ENCODE data around the gene AKT2. TPM values are rescaled to one million over a fixed set of nuclear protein-coding genes. Genes with fewer than 3 reads are reported as not detected.

The AKT2 gene
- total RNA-seq, 1 donor from 2014 or later: 127 TPM

DNA sequence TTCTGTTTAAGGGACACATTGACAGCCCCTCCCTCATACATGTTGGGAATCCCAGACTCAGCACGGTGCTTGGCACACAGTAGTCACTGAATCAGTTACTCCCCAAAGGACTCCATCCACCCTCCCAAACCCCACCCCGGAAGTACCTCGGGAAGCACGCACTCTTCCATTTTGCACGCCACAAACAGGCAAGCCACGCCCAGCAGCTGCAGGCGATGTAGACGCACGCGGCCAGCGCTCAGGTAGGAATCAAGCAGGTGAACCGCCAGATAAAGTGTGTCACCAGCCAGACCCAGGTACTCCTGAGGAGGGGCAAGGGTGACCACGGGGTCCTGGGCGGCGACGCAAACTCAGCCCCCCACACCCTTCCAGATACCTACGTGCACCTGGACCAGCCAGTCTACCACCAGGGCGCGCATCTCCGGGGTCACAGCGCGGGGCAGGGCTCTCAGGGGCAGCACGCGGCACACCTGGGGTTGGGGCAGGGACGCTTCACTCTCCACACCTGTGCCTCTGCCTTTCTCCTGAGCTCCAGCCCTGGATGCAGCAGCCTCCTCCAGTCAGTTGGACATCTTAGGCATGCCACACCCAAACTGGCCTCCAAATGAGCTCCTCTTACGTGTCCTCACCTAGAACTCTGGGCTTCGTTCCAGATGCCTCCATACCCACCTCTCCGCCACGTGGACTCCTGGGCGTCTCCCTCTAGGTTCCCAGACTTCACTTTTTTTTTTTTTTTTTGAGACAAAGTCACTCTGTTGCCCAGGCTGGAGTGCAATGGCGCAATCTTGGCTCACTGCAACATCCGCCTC, 60.6 kb downstream of the AKT2 start:
- peaks cover 27% of the 10 kb centered on the region for H3K4me1 ChIP-seq (ENCODE audit: insufficient read depth, low read length)
- Mint-ChIP-seq H3K4me3 (ENCODE audit: unreplicated experiment) (no peak overlapping the region), H3K27ac (ENCODE audit: unreplicated experiment) (no peak overlapping the region), H3K9me3 (ENCODE audit: unreplicated experiment) (peaks cover 3% of the 10 kb centered on the region), H3K27me3 (ENCODE audit: low read depth, unreplicated experiment) (peaks cover 15% of the 10 kb centered on the region), H3K36me3 (ENCODE audit: low read depth, unreplicated experiment) (no peaks in the 10 kb centered on the region), H3K4me1 (ENCODE audit: low read depth, unreplicated experiment) (peaks cover 14% of the 10 kb centered on the region)
- DNase-seq (ENCODE audit: low read depth): no peak
- H4K20me1 ChIP-seq (ENCODE audit: insufficient read depth, low read length): no peaks in the 10 kb centered on the region
- FAIRE-seq: no peak
- H2AFZ ChIP-seq (ENCODE audit: low read depth, low read length): no peak overlapping the region
- no peak overlapping the region for H3K4me2 ChIP-seq (ENCODE audit: low read length)
- H3K79me2 ChIP-seq (ENCODE audit: insufficient read depth, low read length): no peaks in the 10 kb centered on the region
- no peak overlapping the region for H3K4me3 ChIP-seq (ENCODE audit: insufficient read depth, low read depth, low read length)
- H3K27ac ChIP-seq (ENCODE audit: low read depth, low read length): no peak overlapping the region
- H3K36me3 ChIP-seq (ENCODE audit: insufficient read depth, low read length): no peaks in the 10 kb centered on the region
- H3K27me3 ChIP-seq (ENCODE audit: insufficient read depth, low read length): peaks cover 4% of the 10 kb centered on the region
- no peaks in the 10 kb centered on the region for H3K9me3 ChIP-seq (ENCODE audit: insufficient read depth, low read depth, low read length)
- H3K9ac ChIP-seq (ENCODE audit: low read length): no peak overlapping the region
- TF ChIP-seq, protein P1, sequence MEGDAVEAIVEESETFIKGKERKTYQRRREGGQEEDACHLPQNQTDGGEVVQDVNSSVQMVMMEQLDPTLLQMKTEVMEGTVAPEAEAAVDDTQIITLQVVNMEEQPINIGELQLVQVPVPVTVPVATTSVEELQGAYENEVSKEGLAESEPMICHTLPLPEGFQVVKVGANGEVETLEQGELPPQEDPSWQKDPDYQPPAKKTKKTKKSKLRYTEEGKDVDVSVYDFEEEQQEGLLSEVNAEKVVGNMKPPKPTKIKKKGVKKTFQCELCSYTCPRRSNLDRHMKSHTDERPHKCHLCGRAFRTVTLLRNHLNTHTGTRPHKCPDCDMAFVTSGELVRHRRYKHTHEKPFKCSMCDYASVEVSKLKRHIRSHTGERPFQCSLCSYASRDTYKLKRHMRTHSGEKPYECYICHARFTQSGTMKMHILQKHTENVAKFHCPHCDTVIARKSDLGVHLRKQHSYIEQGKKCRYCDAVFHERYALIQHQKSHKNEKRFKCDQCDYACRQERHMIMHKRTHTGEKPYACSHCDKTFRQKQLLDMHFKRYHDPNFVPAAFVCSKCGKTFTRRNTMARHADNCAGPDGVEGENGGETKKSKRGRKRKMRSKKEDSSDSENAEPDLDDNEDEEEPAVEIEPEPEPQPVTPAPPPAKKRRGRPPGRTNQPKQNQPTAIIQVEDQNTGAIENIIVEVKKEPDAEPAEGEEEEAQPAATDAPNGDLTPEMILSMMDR (IDR thresholded peaks at IDR 0.05; ENCODE audit: insufficient read depth, low read depth, low read length): no peak
- TF ChIP-seq EZH2 (IDR thresholded peaks at IDR 0.05; ENCODE audit: insufficient read depth, low read length): no peak

DNA sequence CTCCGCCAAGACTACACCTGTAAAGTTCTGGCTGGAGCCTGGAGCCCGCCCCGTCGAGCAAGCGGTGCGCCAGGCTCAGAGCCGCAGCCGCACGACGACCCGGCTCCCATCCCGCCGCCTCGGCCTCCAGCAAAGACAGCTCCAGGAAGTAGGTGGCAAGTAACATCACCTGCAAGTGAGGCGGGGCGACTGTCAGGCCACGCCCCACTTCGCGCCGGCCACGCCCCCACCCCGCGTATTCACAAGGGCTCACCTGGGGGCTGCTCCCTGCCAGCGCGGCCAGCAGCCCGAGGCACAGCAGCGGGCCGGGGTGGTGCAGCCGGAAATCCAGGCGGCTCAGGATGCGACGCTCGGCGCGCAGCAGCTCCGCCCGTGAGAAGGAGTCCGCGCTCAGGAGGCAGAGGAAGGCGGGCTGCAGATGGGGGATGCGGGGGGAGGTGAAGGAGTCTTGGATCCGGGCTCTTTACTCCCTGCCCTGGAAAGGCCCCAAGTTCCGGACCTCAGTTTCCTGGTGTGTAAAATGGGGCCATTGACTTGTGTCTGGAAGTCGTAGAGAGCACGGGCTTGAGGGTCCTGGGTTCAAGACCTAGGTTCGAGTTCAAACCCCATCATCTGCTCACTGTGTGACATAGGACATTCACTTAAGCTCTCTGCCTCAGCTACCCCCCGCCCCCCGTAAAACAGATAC, 61.9 kb downstream of the AKT2 start:
- no peak overlapping the region for H3K4me3 Mint-ChIP-seq (ENCODE audit: unreplicated experiment)
- H4K20me1 ChIP-seq (ENCODE audit: insufficient read depth, low read length): no peaks in the 10 kb centered on the region
- H3K27me3 ChIP-seq (ENCODE audit: insufficient read depth, low read length): peaks cover 4% of the 10 kb centered on the region
- no peaks in the 10 kb centered on the region for H3K36me3 Mint-ChIP-seq (ENCODE audit: low read depth, unreplicated experiment)
- no peaks in the 10 kb centered on the region for H3K36me3 ChIP-seq (ENCODE audit: insufficient read depth, low read length)
- DNase-seq (ENCODE audit: low read depth) (no peak), FAIRE-seq (no peak)
- H3K9ac ChIP-seq (ENCODE audit: low read length): no peak overlapping the region
- no peak overlapping the region for H2AFZ ChIP-seq (ENCODE audit: low read depth, low read length)
- peaks cover 19% of the 10 kb centered on the region for H3K27me3 Mint-ChIP-seq (ENCODE audit: low read depth, unreplicated experiment)
- no peak overlapping the region for H3K4me3 ChIP-seq (ENCODE audit: insufficient read depth, low read depth, low read length)
- H3K27ac Mint-ChIP-seq (ENCODE audit: unreplicated experiment): no peak overlapping the region
- no peak overlapping the region for H3K4me2 ChIP-seq (ENCODE audit: low read length)
- peaks cover 3% of the 10 kb centered on the region for H3K9me3 Mint-ChIP-seq (ENCODE audit: unreplicated experiment)
- no peak for TF ChIP-seq EZH2 (IDR thresholded peaks at IDR 0.05; ENCODE audit: insufficient read depth, low read length)
- TF ChIP-seq, protein P1 (IDR thresholded peaks at IDR 0.05; ENCODE audit: insufficient read depth, low read depth, low read length): no peak
- peaks cover 10% of the 10 kb centered on the region for H3K4me1 Mint-ChIP-seq (ENCODE audit: low read depth, unreplicated experiment)
- peaks cover 23% of the 10 kb centered on the region for H3K4me1 ChIP-seq (ENCODE audit: insufficient read depth, low read length)
- no peaks in the 10 kb centered on the region for H3K79me2 ChIP-seq (ENCODE audit: insufficient read depth, low read length)
- H3K9me3 ChIP-seq (ENCODE audit: insufficient read depth, low read depth, low read length): no peaks in the 10 kb centered on the region
- no peak overlapping the region for H3K27ac ChIP-seq (ENCODE audit: low read depth, low read length)
